Karpas-422 (cell line): ENCODE measurements around the gene ACCS. TPM values are rescaled to one million over a fixed set of nuclear protein-coding genes. Genes with fewer than 3 reads are reported as not detected.

Experiments
- DNase-seq: peaks from one replicate; pipeline ENCODE4 v3.0.0-alpha.2; 2015
- H2AFZ ChIP-seq: fragments of 200-600 bp; sonication (generic); 2 replicates; pipeline ENCODE4 v1.6.1; 2014; ENCODE audit warnings: antibody characterized with exemption, low read length, mixed read lengths
- H3K27ac ChIP-seq: fragments of 200-600 bp; sonication (generic); 2 replicates; pipeline ENCODE4 v1.5.1; 2014; ENCODE audit warnings: mild to moderate bottlenecking, low read length, moderate library complexity
- H3K27me3 ChIP-seq: fragments of 200-600 bp; sonication (generic); 2 replicates; pipeline ENCODE4 v1.6.1; 2014; ENCODE audit warnings: low read length, mixed read lengths
- H3K36me3 ChIP-seq: fragments of 200-600 bp; sonication (generic); 2 replicates; pipeline ENCODE4 v1.6.1; 2014; ENCODE audit warnings: low read length, mixed read lengths; ENCODE audit not compliant: insufficient read depth
- H3K4me1 ChIP-seq: fragments of 200-600 bp; sonication (generic); 2 replicates; pipeline ENCODE4 v1.6.1; 2014; ENCODE audit warnings: mild to moderate bottlenecking, low read length, mixed read lengths
- H3K4me2 ChIP-seq: fragments of 200-600 bp; sonication (generic); 2 replicates; pipeline ENCODE4 v1.6.1; 2014; ENCODE audit warnings: low read length, low read depth, mild to moderate bottlenecking; ENCODE audit not compliant: poor library complexity, severe bottlenecking
- H3K4me3 ChIP-seq: fragments of 200-600 bp; sonication (generic); 2 replicates; pipeline ENCODE4 v1.5.1; 2014; ENCODE audit warnings: mild to moderate bottlenecking, antibody characterized with exemption, low read length, mixed read lengths
- H3K79me2 ChIP-seq: fragments of 200-600 bp; sonication (generic); 2 replicates; pipeline ENCODE4 v1.6.1; 2014; ENCODE audit warnings: mild to moderate bottlenecking, low read length, mixed read lengths
- H3K9ac ChIP-seq: fragments of 200-600 bp; sonication (generic); 2 replicates; pipeline ENCODE4 v1.6.0; 2014; ENCODE audit warnings: low read length
- H3K9me2 ChIP-seq: fragments of 200-600 bp; sonication (generic), shearing (Covaris generic); replicated peaks from 2 replicates; pipeline ENCODE4 v1.6.0; 2014; ENCODE audit warnings: mild to moderate bottlenecking, low read length, moderate library complexity; ENCODE audit not compliant: insufficient read depth
- H3K9me3 ChIP-seq: fragments of 300-700, 200-600 bp; sonication (generic); 2 replicates; pipeline ENCODE4 v1.6.1; 2014; ENCODE audit warnings: low read length, mixed read lengths
- H4K20me1 ChIP-seq: fragments of 200-600 bp; sonication (generic); 2 replicates; pipeline ENCODE4 v1.6.1; 2014; ENCODE audit warnings: mild to moderate bottlenecking, antibody characterized with exemption, low read length, low read depth; ENCODE audit not compliant: insufficient read depth
- total RNA-seq: library from RNA; depleted of rRNA; stranded (reverse); fragments of >200 nt; shearing (Covaris generic); gene quantifications from 2 replicates; pipeline ENCODE4 v1.2.3, GENCODE V29; 2014; ENCODE audit warnings: low replicate concordance

Gene ACCS
- total RNA-seq, 1 experiment from 2014 or later, result 65.3 TPM

- no peaks in the 10 kb centered on the region for H4K20me1 ChIP-seq
- no peak overlapping the region for H3K27ac ChIP-seq
- no peaks in the 10 kb centered on the region for H3K27me3 ChIP-seq
- H3K4me3 ChIP-seq, result no peak overlapping the region
- peaks cover 16% of the 10 kb centered on the region for H3K79me2 ChIP-seq
- no peak overlapping the region for H2AFZ ChIP-seq
- no peaks in the 10 kb centered on the region for H3K9me3 ChIP-seq
- H3K9ac ChIP-seq, result no peak overlapping the region
- DNase-seq, result no peak
- H3K4me1 ChIP-seq, result peaks cover 27% of the 10 kb centered on the region
- no peak overlapping the region for H3K4me2 ChIP-seq
- H3K36me3 ChIP-seq, result no peaks in the 10 kb centered on the region
- no peaks in the 10 kb centered on the region for H3K9me2 ChIP-seq
Measured at GRCh38 chr11:44068180-44068579, 2.1 kb downstream of the ACCS start.

DNA sequence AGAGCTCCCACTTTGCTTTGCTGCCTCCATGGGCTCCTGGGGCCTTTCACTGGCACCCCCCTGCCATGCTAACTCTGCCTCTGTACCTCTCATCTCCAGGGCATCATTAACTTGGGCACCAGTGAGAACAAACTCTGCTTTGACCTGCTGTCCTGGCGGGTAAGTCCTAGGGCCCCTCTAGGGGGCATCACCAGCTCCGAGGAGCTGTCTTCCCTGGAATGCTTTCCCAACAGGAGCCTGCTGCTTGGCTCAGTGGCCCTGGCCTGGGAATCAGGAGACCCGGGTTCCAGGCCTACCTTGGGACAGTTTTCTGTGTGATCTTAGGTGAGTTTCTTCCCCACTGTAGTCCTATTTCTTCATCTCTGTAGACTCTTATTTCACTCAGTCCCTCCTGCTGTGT is 5.1 kb downstream of the ACCS start:
- Histone ChIP-seq H3K27me3 (no peaks in the 10 kb centered on the region), H3K4me1 (peaks cover 17% of the 10 kb centered on the region), H3K79me2 (peaks cover 16% of the 10 kb centered on the region), H3K9me2 (no peaks in the 10 kb centered on the region), H3K9ac (no peak overlapping the region), H3K4me2 (no peak overlapping the region), H3K36me3 (peaks cover 2% of the 10 kb centered on the region; the same call in 1 of the 2 replicates), H2AFZ (no peak overlapping the region), H4K20me1 (no peaks in the 10 kb centered on the region), H3K27ac (no peak overlapping the region), H3K9me3 (no peaks in the 10 kb centered on the region), H3K4me3 (no peak overlapping the region)
- DNase-seq, result no peak

- Histone ChIP-seq H3K4me3 (no peak overlapping the region), H3K9me2 (no peaks in the 10 kb centered on the region), H3K79me2 (peaks cover under 1% of the 10 kb centered on the region)
Measured at GRCh38 chr11:44072757-44073658, 6.9 kb downstream of the ACCS start.

DNA sequence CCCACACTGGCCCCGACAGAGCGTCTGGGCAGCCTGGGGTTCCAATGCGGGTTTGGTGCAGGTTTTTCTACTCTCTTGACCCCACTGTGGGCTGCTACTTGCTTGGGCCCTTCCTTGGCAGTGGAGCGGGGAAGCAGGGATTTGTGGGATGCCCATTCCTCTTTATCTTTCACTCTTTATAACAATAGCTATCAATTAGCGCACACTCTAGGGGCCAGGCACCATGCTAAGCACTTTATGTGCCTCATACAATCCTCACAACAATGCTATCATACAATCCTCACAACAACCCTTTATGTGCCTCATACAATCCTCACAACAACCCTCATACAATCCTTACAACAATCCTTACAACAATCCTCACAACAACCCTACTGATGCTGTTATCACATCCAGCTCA is 12.7 kb downstream of the ACCS start:
- H3K27me3 ChIP-seq, result no peaks in the 10 kb centered on the region
- H3K4me2 ChIP-seq, result no peak overlapping the region
- no peak overlapping the region for H2AFZ ChIP-seq
- H3K79me2 ChIP-seq, result no peaks in the 10 kb centered on the region
- H4K20me1 ChIP-seq, result no peaks in the 10 kb centered on the region
- DNase-seq, result no peak
- H3K4me3 ChIP-seq, result no peak overlapping the region
- H3K27ac ChIP-seq, result no peak overlapping the region
- no peaks in the 10 kb centered on the region for H3K9me2 ChIP-seq
- H3K9ac ChIP-seq, result no peak overlapping the region
- H3K4me1 ChIP-seq, result no peaks in the 10 kb centered on the region
- H3K36me3 ChIP-seq, result peaks cover 4% of the 10 kb centered on the region; the same call in 1 of the 2 replicates
- H3K9me3 ChIP-seq, result no peaks in the 10 kb centered on the region

More at GRCh38 chr11:44072757-44073658, 6.9 kb downstream of the ACCS start:
- no peak for DNase-seq
- Histone ChIP-seq H4K20me1 (no peaks in the 10 kb centered on the region), H3K9ac (no peak overlapping the region), H3K9me3 (no peaks in the 10 kb centered on the region), H3K4me1 (no peaks in the 10 kb centered on the region), H3K27ac (no peak overlapping the region), H3K4me2 (no peak overlapping the region), H3K36me3 (peaks cover 4% of the 10 kb centered on the region; the same call in 1 of the 2 replicates), H3K27me3 (no peaks in the 10 kb centered on the region), H2AFZ (no peak overlapping the region)

- H3K4me3 ChIP-seq, result no peak overlapping the region
- H3K79me2 ChIP-seq, result no peaks in the 10 kb centered on the region
- H3K27ac ChIP-seq, result no peak overlapping the region
- no peaks in the 10 kb centered on the region for H3K4me1 ChIP-seq
- no peaks in the 10 kb centered on the region for H4K20me1 ChIP-seq
- H3K9me2 ChIP-seq, result no peaks in the 10 kb centered on the region
- H3K36me3 ChIP-seq, result peaks cover 4% of the 10 kb centered on the region; the same call in 1 of the 2 replicates
- no peak overlapping the region for H2AFZ ChIP-seq
- H3K27me3 ChIP-seq, result no peaks in the 10 kb centered on the region
- H3K4me2 ChIP-seq, result no peak overlapping the region
- H3K9ac ChIP-seq, result no peak overlapping the region
- DNase-seq, result no peak
- H3K9me3 ChIP-seq, result no peaks in the 10 kb centered on the region
Measured at GRCh38 chr11:44079376-44079775, 13.3 kb downstream of the ACCS start.

GRCh38 chr11:44080951-44081350 is 14.9 kb downstream of the ACCS start:
- Histone ChIP-seq H3K4me2 (no peak overlapping the region), H3K9me3 (no peaks in the 10 kb centered on the region), H3K9me2 (no peaks in the 10 kb centered on the region), H3K9ac (no peak overlapping the region), H3K36me3 (peaks cover 4% of the 10 kb centered on the region; the same call in 1 of the 2 replicates), H3K4me1 (no peaks in the 10 kb centered on the region), H3K79me2 (no peaks in the 10 kb centered on the region), H3K27ac (no peak overlapping the region), H3K27me3 (no peaks in the 10 kb centered on the region), H3K4me3 (no peak overlapping the region), H2AFZ (no peak overlapping the region), H4K20me1 (no peaks in the 10 kb centered on the region)
- DNase-seq, result no peak

- Histone ChIP-seq H3K4me3 (no peak overlapping the region), H3K36me3 (no peaks in the 10 kb centered on the region), H4K20me1 (no peaks in the 10 kb centered on the region), H3K9me3 (no peaks in the 10 kb centered on the region), H2AFZ (no peak overlapping the region), H3K4me2 (no peak overlapping the region), H3K79me2 (no peaks in the 10 kb centered on the region), H3K4me1 (no peaks in the 10 kb centered on the region), H3K27me3 (no peaks in the 10 kb centered on the region), H3K9me2 (no peaks in the 10 kb centered on the region), H3K27ac (no peak overlapping the region), H3K9ac (no peak overlapping the region)
- no peak for DNase-seq
Measured at GRCh38 chr11:44082645-44083044, 16.6 kb downstream of the ACCS start.

- no peaks in the 10 kb centered on the region for H3K9me3 ChIP-seq
- H3K79me2 ChIP-seq, result no peaks in the 10 kb centered on the region
- no peak overlapping the region for H3K27ac ChIP-seq
- no peaks in the 10 kb centered on the region for H3K4me1 ChIP-seq
- no peak overlapping the region for H3K9ac ChIP-seq
- no peaks in the 10 kb centered on the region for H3K36me3 ChIP-seq
- H3K4me2 ChIP-seq, result no peak overlapping the region
- H4K20me1 ChIP-seq, result no peaks in the 10 kb centered on the region
- H3K9me2 ChIP-seq, result no peaks in the 10 kb centered on the region
- no peak for DNase-seq
- H3K4me3 ChIP-seq, result no peak overlapping the region
- no peaks in the 10 kb centered on the region for H3K27me3 ChIP-seq
- H2AFZ ChIP-seq, result no peak overlapping the region
Measured at GRCh38 chr11:44083433-44083832, 17.4 kb downstream of the ACCS start.
